Heart left ventricle (tissue), 13 donors: Measurements from ENCODE around the gene OBSL1.

Experiments
- CTCF ChIP-seq, 12 donors: fragments of 200-600 bp; sonication (generic) in 4 of 12; IDR thresholded peaks; one replicate each; pipeline versions ENCODE4 v1.5.0 to v1.8.0; 2018 to 2022; ENCODE audit warnings: antibody characterized with exemption in 12 of 12, mild to moderate bottlenecking in 5 of 12
- POLR2A ChIP-seq, 2 donors: fragments of 450-650 bp; IDR thresholded peaks; one replicate each; pipeline ENCODE4 v1.6.1; 2017; ENCODE audit warnings: antibody characterized with exemption in 2 of 2, mild to moderate bottlenecking in 2 of 2, moderate library complexity in 2 of 2
- donor health status: ischemic (EF 13 %, LVEDD 7.1; RV severe dilation, severe dysfunction).
- donor health status: DM: no; HTN: yes; CAD: no.
- donor health status: DM: no; HTN: no; CAD: no.
- donor health status: ischemic (EF 25% LVEDD 6.9; RV normal size, moderate dysfunction).
- donor health status: ischemic (EF 25% LVEDD 5.7; RV mildly dilated, moderate dysfunction).
- donor health status: ischemic (EF 35%, LVEDD 5.7; RV mildly dilated, moderate dysfunction).
- donor health status: nonischemic (EF 11% LVEDD 7.7; RV severe dilation, severe dysfunction).
- donor health status: DM: yes; HTN: yes; CAD: no.
- donor health status: PGD.
- donor health status: ischemic (EF 29% LVEDD 5.4; RV normal size, mild dysfunction).
- donor health status: nonischemic (EF 23%, LVEDD 6.1; RV moderate dilation, normal function).

DNA sequence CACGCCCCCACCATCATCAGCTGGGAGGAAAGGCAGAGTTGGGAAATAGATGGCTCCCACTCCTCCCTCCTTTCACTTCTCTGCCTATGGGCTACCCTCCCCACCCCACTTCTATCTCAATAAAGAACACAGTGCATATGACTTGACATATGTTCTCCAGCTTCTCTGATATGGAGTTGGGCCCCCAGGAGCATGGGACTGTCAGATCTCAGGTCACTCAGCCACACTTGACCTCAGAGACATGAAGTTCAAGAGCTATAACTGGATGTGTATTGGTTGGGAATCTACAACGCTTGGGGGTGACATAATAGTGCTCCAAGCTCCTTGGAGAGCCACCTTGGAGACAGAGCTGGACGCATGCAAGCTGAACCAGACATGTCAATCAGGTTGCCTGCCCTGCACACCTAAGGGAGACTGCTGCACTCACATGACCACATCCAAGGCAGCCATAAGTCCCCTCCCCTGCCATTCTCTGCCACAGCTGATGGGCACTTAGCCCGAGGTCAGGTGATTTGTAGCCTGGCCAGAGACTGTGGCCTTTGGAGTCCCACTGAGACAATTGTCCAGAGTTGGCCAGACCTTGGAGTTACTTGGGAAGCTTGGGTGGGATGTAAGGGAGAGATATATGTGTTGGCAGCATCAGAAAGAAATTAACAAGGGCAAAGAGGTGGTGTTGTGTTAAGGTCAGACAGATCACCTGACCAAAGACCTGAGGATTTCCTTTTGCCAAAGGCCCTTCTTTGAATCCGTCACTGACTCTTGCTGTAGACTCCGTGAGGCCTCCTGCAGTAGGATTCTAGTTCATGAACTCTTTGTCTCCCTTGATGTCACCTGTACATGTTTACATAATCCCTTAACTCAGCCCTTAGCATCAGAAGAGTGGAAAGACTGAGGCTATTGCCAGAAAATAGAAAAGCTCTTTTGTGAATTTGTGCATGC lies 4.5 kb upstream of the OBSL1 start:
- TF ChIP-seq POLR2A (IDR thresholded peaks at IDR 0.05) (no peak), CTCF (IDR thresholded peaks at IDR 0.05) (no peak)
